Measurements from ENCODE around the gene MYL11.

Gene MYL11

GRCh38 chr16:30380072-30380802 lies 5.6 kb downstream of the MYL11 start:
- Histone ChIP-seq H3K36me3 (ENCODE audit: control insufficient read depth in 2 of 2, insufficient read depth in 1 of 2, low read length in 2 of 2) (peaks cover 0 to 8% of the 10 kb centered on the region in 2 experiments; a peak in 1 of 3 replicates), H3K4me1 (ENCODE audit: control insufficient read depth, insufficient read depth, low read length) (no peaks in the 10 kb centered on the region), H3K9me3 (ENCODE audit: control insufficient read depth, insufficient read depth, low read depth, low read length) (no peaks in the 10 kb centered on the region), H3K4me3 (ENCODE audit: low read depth, low read length) (no peak overlapping the region), H3K27ac (ENCODE audit: extremely low read depth, low read depth, low read length) (no peak overlapping the region)
- TF ChIP-seq ZNF266 (tag by site-specific recombination; IDR thresholded peaks at IDR 0.05; ENCODE audit: low read depth) (no peak), RBAK (tag by site-specific recombination; IDR thresholded peaks at IDR 0.05) (no peak), ZNF391 (tag by site-specific recombination; IDR thresholded peaks at IDR 0.05; ENCODE audit: borderline replicate concordance, low read depth) (no peak), SCRT2 (tag by site-specific recombination; IDR thresholded peaks at IDR 0.05) (peak; percentile 68), ZNF24 (tag by site-specific recombination; IDR thresholded peaks at IDR 0.05) (no peak), KLF7 (tag by site-specific recombination; IDR thresholded peaks at IDR 0.05; ENCODE audit: borderline replicate concordance) (no peak), ZNF626 (tag by site-specific recombination; IDR thresholded peaks at IDR 0.05) (no peak), ZNF121 (tag by site-specific recombination; IDR thresholded peaks at IDR 0.05) (peak; percentile 90), YY2 (tag by site-specific recombination; IDR thresholded peaks at IDR 0.05) (no peak), ZNF140 (tag by site-specific recombination; IDR thresholded peaks at IDR 0.05) (no peak)
- ChIA-PET CTCF (interaction anchor here (0.6 to 1.0 kb wide), 3 partner anchors 11 to 338 kb away, joined by 3 to 4 read pairs (median 3); no protein-coding TSS in a partner anchor), POLR2A (interaction anchor here (2.6 to 5.0 kb wide), 2 partner anchors 9 to 15 kb away, joined by 12 to 30 read pairs; partner anchors contain the start of genes TBC1D10B and ZNF48)

GRCh38 chr16:30380803-30381208 lies 6.2 kb downstream of the MYL11 start:
- no peaks in the 10 kb centered on the region for H3K4me1 ChIP-seq (ENCODE audit: control insufficient read depth, insufficient read depth, low read length)
- no peaks in the 10 kb centered on the region for H3K9me3 ChIP-seq (ENCODE audit: control insufficient read depth, insufficient read depth, low read depth, low read length)
- ChIA-PET CTCF (interaction anchor here (0.8 kb wide), 1 partner anchor 12 kb away, joined by 3 read pairs; no protein-coding TSS in a partner anchor), POLR2A (interaction anchor here (0.7 to 5.0 kb wide), 3 partner anchors 10 to 21 kb away, joined by 5 to 30 read pairs (median 12); partner anchors contain the start of genes TBC1D10B and ZNF48)
- no peak overlapping the region for H3K4me3 ChIP-seq (ENCODE audit: low read depth, low read length)
- H3K36me3 ChIP-seq (ENCODE audit: control insufficient read depth in 2 of 2, insufficient read depth in 1 of 2, low read length in 2 of 2) = peaks cover 0 to 8% of the 10 kb centered on the region in 2 experiments; a peak in 1 of 3 replicates
- TF ChIP-seq ZNF626 (tag by site-specific recombination; IDR thresholded peaks at IDR 0.05) = no peak
- TF ChIP-seq ZNF704 (tag by site-specific recombination; IDR thresholded peaks at IDR 0.05) = no peak
- peak; percentile 50 for TF ChIP-seq ZBTB8A (tag by site-specific recombination; IDR thresholded peaks at IDR 0.05)
- peak; percentile 24; the same call in 1 of the 2 replicates for TF ChIP-seq BCL11B (tag by site-specific recombination; IDR thresholded peaks at IDR 0.05; ENCODE audit: low read depth)
- 0 out of 2 replicates have a peak, but pooled peaks have one; percentile 28 for TF ChIP-seq ZBTB7A (tag by site-specific recombination; IDR thresholded peaks at IDR 0.05; ENCODE audit: low read depth)
- H3K27ac ChIP-seq (ENCODE audit: extremely low read depth, low read depth, low read length) = no peak overlapping the region

GRCh38 chr16:30381291-30382041 lies 6.9 kb downstream of the MYL11 start:
- no peaks in the 10 kb centered on the region for H3K9me3 ChIP-seq (ENCODE audit: control insufficient read depth, insufficient read depth, low read depth, low read length)
- no peak overlapping the region for H3K4me3 ChIP-seq (ENCODE audit: low read depth, low read length)
- no peaks in the 10 kb centered on the region for H3K4me1 ChIP-seq (ENCODE audit: control insufficient read depth, insufficient read depth, low read length)
- 0 out of 2 replicates have a peak overlapping the region, but pooled peaks have one; percentile 7 for H3K27ac ChIP-seq (ENCODE audit: extremely low read depth, low read depth, low read length)
- ChIA-PET CTCF (interaction anchor here (1.8 kb wide), 1 partner anchor 11 kb away, joined by 5 read pairs; the partner anchor contains the start of gene TBC1D10B), POLR2A (interaction anchor here (0.7 to 5.0 kb wide), 3 partner anchors 11 to 21 kb away, joined by 5 to 30 read pairs (median 12); partner anchors contain the start of genes TBC1D10B and ZNF48)
- peaks cover 0 to 8% of the 10 kb centered on the region in 2 experiments; a peak in 1 of 3 replicates for H3K36me3 ChIP-seq (ENCODE audit: control insufficient read depth in 2 of 2, insufficient read depth in 1 of 2, low read length in 2 of 2)
- no peak for TF ChIP-seq ZNF423 (tag by site-specific recombination; IDR thresholded peaks at IDR 0.05)
- no peak for TF ChIP-seq ZBTB8A (tag by site-specific recombination; IDR thresholded peaks at IDR 0.05)
- TF ChIP-seq ZNF692 (tag by site-specific recombination; IDR thresholded peaks at IDR 0.05) = peak; percentile 47; the same call in 1 of the 2 replicates
- no peak for TF ChIP-seq ZNF513 (tag by site-specific recombination; IDR thresholded peaks at IDR 0.05)
- TF ChIP-seq ZNF280C (tag by site-specific recombination; IDR thresholded peaks at IDR 0.05) = no peak
- no peak for TF ChIP-seq ZNF426 (tag by site-specific recombination; IDR thresholded peaks at IDR 0.05)
- no peak for TF ChIP-seq ZNF37A (tag by site-specific recombination; IDR thresholded peaks at IDR 0.05)
- 0 out of 2 replicates have a peak, but pooled peaks have one; percentile 32 for TF ChIP-seq ZIC2 (tag by site-specific recombination; IDR thresholded peaks at IDR 0.05)
- TF ChIP-seq ZNF24 (tag by site-specific recombination; IDR thresholded peaks at IDR 0.05) = peak; percentile 71; the same call in 1 of the 2 replicates
- no peak for TF ChIP-seq ZNF548 (tag by site-specific recombination; IDR thresholded peaks at IDR 0.05)

Data from HEK293 (cell line).